Activated CD4-positive, alpha-beta T cell treated with anti-CD3 and anti-CD28 coated beads for 24 hours (primary cell): ENCODE measurements around the gene PDK2.
A peak's percentile ranks its signal among the peaks of the same experiment; 100 is the strongest.

ENCODE experiments used
- DNase-seq, 2 donors: peaks; one replicate each; pipeline ENCODE4 v3.0.0-alpha.2; 2020; ENCODE audit warnings: low read depth in 2 of 2

PDK2 gene

GRCh38 chr17:50117202-50118051, 22.3 kb downstream of the PDK2 start:
- peak; percentile 27 to 46 for DNase-seq

GRCh38 chr17:50118076-50118827, 23.1 kb downstream of the PDK2 start:
- no peak for DNase-seq

GRCh38 chr17:50118828-50119218, 23.7 kb downstream of the PDK2 start:
- DNase-seq, result no peak

GRCh38 chr17:50120475-50121253, 25.5 kb downstream of the PDK2 start:
- no peak for DNase-seq

- DNase-seq, result no peak
These were observed 27.8 kb downstream of the PDK2 start for GRCh38 chr17:50122945-50123344.

- DNase-seq, result no peak
These were observed 28.6 kb downstream of the PDK2 start for GRCh38 chr17:50123649-50124349.

GRCh38 chr17:50125420-50125997, 30.4 kb downstream of the PDK2 start:
- DNase-seq, result no peak

- DNase-seq, result no peak
These were observed 32.7 kb downstream of the PDK2 start for GRCh38 chr17:50127697-50128361.

GRCh38 chr17:50128441-50129352, 33.5 kb downstream of the PDK2 start:
- no peak for DNase-seq

GRCh38 chr17:50129353-50129727, 34.2 kb downstream of the PDK2 start:
- no peak for DNase-seq

- no peak for DNase-seq
These were observed 34.8 kb downstream of the PDK2 start, which contains the start of gene SAMD14 for GRCh38 chr17:50129728-50130558. Gene SAMD14 (minus strand): TSS chr17:50130160. CDS start chr17:50124959, 5,201 bp downstream.

- no peak for DNase-seq
These were observed 35.6 kb downstream of the PDK2 start for GRCh38 chr17:50130559-50131305.

GRCh38 chr17:50132104-50132794, 37.1 kb downstream of the PDK2 start:
- DNase-seq, result no peak

GRCh38 chr17:50133028-50133768, 38.0 kb downstream of the PDK2 start:
- DNase-seq, result no peak

GRCh38 chr17:50133769-50134099, 38.6 kb downstream of the PDK2 start:
- no peak for DNase-seq

GRCh38 chr17:50134206-50135110, 39.3 kb downstream of the PDK2 start:
- DNase-seq, result no peak
